Activated CD4-positive, CD25-positive, alpha-beta regulatory T cell treated with anti-CD3 and anti-CD28 coated beads, Interleukin-2, amount 50 U/mL, for 72 hours (primary cell): Measurements from ENCODE around the gene TOGARAM1.

Source experiments
- DNase-seq: peaks from one replicate; pipeline ENCODE4 v3.0.0; 2021

TOGARAM1 gene

GRCh38 chr14:45103806-45104205 lies 141.8 kb downstream of the TOGARAM1 start:
- no peak for DNase-seq

- DNase-seq = no peak
These were observed 142.6 kb downstream of the TOGARAM1 start for GRCh38 chr14:45104561-45104960.

GRCh38 chr14:45112896-45113781 lies 151.1 kb downstream of the TOGARAM1 start:
- DNase-seq = no peak

GRCh38 chr14:45114327-45114726 lies 152.3 kb downstream of the TOGARAM1 start:
- no peak for DNase-seq

- DNase-seq = no peak
These were observed 156.6 kb downstream of the TOGARAM1 start for GRCh38 chr14:45118594-45118993.

- DNase-seq = no peak
These were observed 158.1 kb downstream of the TOGARAM1 start for GRCh38 chr14:45120096-45120495.

- no peak for DNase-seq
These were observed 161.3 kb downstream of the TOGARAM1 start for GRCh38 chr14:45123271-45123670.
